Measurements from ENCODE around the gene APOL5. TPM values are rescaled to one million over a fixed set of nuclear protein-coding genes. Genes with fewer than 3 reads are reported as not detected.

APOL5 gene
- polyA plus RNA-seq, 1 experiment = 0.14 TPM

DNA sequence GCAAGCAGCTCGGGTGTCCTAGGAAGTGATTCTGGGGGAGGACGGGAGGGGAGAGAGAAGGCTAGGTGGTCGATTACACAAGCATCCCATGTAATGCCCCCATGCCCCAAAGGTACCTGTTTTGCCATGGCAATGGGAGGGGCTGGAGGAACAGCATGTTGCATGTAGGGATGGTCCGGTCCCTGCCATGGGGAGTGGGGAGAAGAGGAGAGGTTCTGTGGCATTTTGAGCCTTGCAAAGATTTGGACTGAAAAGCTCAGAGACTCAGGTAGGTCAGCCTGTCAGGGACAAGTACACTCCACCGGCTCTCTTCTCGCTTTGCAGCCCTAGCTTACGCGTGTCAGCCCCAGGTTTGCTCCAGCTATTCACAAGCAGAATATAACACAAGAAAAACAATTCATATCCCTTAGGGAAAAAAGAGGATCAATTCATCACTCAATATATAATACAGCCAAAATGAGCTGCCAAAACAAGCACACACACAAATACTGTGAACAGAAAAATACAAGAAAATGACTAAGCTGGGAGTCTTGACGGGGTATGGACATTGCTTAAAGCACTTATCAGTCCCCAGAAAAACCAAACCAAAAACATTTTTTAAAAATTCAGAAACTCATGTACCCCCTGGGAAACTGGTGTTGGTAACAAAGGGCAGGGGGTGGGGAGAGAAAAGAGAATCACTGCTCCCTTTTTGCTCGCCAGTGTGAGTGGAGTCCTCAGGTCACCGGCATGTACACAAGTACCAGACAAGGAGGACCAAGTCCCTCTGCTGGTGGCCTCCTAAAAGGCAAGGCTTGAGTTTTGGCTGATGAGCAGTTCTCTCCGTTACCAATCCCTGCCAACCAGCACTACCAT is 21.6 kb downstream of the APOL5 start:
- TF ChIP-seq, protein P1, sequence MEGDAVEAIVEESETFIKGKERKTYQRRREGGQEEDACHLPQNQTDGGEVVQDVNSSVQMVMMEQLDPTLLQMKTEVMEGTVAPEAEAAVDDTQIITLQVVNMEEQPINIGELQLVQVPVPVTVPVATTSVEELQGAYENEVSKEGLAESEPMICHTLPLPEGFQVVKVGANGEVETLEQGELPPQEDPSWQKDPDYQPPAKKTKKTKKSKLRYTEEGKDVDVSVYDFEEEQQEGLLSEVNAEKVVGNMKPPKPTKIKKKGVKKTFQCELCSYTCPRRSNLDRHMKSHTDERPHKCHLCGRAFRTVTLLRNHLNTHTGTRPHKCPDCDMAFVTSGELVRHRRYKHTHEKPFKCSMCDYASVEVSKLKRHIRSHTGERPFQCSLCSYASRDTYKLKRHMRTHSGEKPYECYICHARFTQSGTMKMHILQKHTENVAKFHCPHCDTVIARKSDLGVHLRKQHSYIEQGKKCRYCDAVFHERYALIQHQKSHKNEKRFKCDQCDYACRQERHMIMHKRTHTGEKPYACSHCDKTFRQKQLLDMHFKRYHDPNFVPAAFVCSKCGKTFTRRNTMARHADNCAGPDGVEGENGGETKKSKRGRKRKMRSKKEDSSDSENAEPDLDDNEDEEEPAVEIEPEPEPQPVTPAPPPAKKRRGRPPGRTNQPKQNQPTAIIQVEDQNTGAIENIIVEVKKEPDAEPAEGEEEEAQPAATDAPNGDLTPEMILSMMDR (IDR thresholded peaks at IDR 0.05; ENCODE audit: low read depth, low read length) = peak; percentile 32; the same call in 1 of the 2 replicates
- Histone ChIP-seq H3K27ac (ENCODE audit: low read depth, low read length) (no peak overlapping the region), H3K4me3 (ENCODE audit: low read depth, low read length) (no peak overlapping the region), H3K9me3 (ENCODE audit: control insufficient read depth, insufficient read depth, low read length) (no peaks in the 10 kb centered on the region), H3K27me3 (ENCODE audit: control insufficient read depth, insufficient read depth, low read length) (no peaks in the 10 kb centered on the region)
- DNase-seq (ENCODE audit: low read depth, low spot score) = no peak
- POLR2A ChIA-PET = no interaction called here
- CTCF ChIA-PET = interaction anchor here (1.2 kb wide), 1 partner anchor 55 kb away, joined by 4 read pairs; no protein-coding TSS in a partner anchor

DNA sequence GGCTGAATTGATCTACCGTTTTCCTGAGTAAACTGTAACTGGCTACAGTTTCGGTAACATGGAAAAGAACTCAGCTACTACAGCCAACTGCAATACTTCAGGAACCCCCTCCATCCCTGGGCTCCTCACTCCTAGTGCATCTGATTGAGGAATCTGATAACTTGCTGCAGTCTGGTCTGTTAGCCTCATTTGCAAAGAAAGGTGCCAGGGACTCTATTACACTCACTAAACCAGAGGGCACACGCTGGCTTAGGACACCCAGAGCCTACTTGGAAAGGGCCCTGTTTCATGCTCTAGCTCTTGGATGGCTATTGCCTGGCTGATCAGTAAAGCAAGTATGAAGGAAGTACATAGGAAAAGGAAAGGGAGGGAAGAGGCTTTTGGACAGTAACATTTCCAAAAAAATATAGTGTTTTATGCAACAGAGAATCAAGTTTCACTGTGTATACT is 22.3 kb downstream of the APOL5 start:
- DNase-seq (ENCODE audit: low read depth, low spot score) = no peak
- no peak overlapping the region for H3K27ac ChIP-seq (ENCODE audit: low read depth, low read length)
- ChIA-PET POLR2A (no interaction called here), CTCF (interaction anchor here (1.2 kb wide), 1 partner anchor 55 kb away, joined by 4 read pairs; no protein-coding TSS in a partner anchor)
- no peaks in the 10 kb centered on the region for H3K27me3 ChIP-seq (ENCODE audit: control insufficient read depth, insufficient read depth, low read length)
- H3K4me3 ChIP-seq (ENCODE audit: low read depth, low read length) = no peak overlapping the region
- H3K9me3 ChIP-seq (ENCODE audit: control insufficient read depth, insufficient read depth, low read length) = no peaks in the 10 kb centered on the region
- TF ChIP-seq, protein P1 (IDR thresholded peaks at IDR 0.05; ENCODE audit: low read depth, low read length) = no peak

DNA sequence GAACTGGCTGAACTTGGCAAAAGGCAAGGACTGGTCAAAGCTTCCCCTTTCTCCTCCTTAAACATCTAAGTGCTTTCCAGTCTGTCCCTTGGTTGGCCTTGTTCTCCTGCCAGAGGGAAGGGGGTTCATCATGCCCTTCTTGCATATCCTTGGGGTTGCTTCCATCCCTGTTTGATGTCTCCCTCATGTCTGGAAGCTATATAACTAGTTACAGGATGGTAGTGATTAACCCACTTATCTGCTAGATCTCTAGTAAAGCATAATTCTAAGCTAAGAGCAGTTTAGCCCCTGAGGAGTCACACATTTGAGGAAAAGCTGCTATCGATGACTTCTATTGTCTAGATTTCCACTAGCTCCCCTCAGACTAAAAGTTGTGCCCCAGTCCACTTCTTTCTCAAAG is 22.9 kb downstream of the APOL5 start:
- no peaks in the 10 kb centered on the region for H3K9me3 ChIP-seq (ENCODE audit: control insufficient read depth, insufficient read depth, low read length)
- TF ChIP-seq, protein P1 (IDR thresholded peaks at IDR 0.05; ENCODE audit: low read depth, low read length) = no peak
- H3K27ac ChIP-seq (ENCODE audit: low read depth, low read length) = no peak overlapping the region
- ChIA-PET POLR2A (no interaction called here), CTCF (interaction anchor here (1.3 kb wide), 1 partner anchor 56 kb away, joined by 5 read pairs; no protein-coding TSS in a partner anchor)
- no peaks in the 10 kb centered on the region for H3K27me3 ChIP-seq (ENCODE audit: control insufficient read depth, insufficient read depth, low read length)
- DNase-seq (ENCODE audit: low read depth, low spot score) = no peak
- no peak overlapping the region for H3K4me3 ChIP-seq (ENCODE audit: low read depth, low read length)

DNA sequence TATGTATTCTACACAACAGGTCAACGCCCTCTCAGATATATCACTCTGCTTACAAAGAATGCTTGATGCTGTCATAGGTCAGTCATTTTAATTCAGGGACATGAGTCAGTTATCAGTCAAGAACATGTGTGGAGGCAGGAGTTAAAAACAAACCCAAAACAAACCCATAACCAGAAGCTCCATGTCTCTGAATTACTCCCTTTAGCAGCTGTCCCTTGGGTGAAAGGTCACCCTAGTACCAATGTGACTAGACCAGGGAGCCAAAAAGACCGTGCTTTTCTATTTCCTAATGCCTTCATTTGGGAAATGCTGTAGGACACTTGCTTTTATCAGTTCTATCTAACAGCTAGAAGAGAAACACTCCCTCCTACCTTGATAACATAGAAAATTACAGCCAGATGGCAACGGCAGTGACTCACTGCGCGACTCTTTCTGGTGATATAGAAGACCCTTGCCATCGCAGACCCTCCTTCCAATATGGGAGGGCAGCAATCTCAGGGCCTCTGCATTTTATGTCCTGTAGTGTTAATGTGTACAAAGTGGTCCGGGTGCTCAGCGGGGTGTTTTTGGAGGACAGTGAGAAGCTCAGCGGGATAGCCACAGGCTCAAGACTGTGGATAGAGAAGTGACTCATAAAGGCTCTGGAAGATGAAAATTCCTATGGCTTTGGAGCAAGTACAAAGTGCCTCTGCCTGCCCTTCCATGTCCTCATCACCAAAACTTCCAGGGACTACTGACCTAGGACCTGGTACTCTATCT is 24.8 kb downstream of the APOL5 start:
- Histone ChIP-seq H3K4me3 (ENCODE audit: low read depth, low read length) (no peak overlapping the region), H3K27me3 (ENCODE audit: control insufficient read depth, insufficient read depth, low read length) (no peaks in the 10 kb centered on the region), H3K27ac (ENCODE audit: low read depth, low read length) (peak overlapping the region; percentile 59), H3K9me3 (ENCODE audit: control insufficient read depth, insufficient read depth, low read length) (no peaks in the 10 kb centered on the region)
- POLR2A ChIA-PET = interaction anchor here (0.6 kb wide), 1 partner anchor 113 kb away, joined by 4 read pairs; no protein-coding TSS in a partner anchor
- TF ChIP-seq, protein P1 (IDR thresholded peaks at IDR 0.05; ENCODE audit: low read depth, low read length) = no peak
- CTCF ChIA-PET = interaction anchor here (1.4 kb wide), 1 partner anchor 382 kb away, joined by 3 read pairs; no protein-coding TSS in a partner anchor
- DNase-seq (ENCODE audit: low read depth, low spot score) = no peak
